Stimulated activated CD4-positive, alpha-beta T cell treated with anti-CD3 and anti-CD28 coated beads, Interleukin-2, amount 100 ng/mL, for 4 hours (primary cell): ENCODE results near the gene CYP39A1.

ENCODE experiments used
- DNase-seq: peaks from one replicate; pipeline ENCODE4 v3.0.0-alpha.2; 2020; ENCODE audit warnings: low read depth

The CYP39A1 gene

DNA sequence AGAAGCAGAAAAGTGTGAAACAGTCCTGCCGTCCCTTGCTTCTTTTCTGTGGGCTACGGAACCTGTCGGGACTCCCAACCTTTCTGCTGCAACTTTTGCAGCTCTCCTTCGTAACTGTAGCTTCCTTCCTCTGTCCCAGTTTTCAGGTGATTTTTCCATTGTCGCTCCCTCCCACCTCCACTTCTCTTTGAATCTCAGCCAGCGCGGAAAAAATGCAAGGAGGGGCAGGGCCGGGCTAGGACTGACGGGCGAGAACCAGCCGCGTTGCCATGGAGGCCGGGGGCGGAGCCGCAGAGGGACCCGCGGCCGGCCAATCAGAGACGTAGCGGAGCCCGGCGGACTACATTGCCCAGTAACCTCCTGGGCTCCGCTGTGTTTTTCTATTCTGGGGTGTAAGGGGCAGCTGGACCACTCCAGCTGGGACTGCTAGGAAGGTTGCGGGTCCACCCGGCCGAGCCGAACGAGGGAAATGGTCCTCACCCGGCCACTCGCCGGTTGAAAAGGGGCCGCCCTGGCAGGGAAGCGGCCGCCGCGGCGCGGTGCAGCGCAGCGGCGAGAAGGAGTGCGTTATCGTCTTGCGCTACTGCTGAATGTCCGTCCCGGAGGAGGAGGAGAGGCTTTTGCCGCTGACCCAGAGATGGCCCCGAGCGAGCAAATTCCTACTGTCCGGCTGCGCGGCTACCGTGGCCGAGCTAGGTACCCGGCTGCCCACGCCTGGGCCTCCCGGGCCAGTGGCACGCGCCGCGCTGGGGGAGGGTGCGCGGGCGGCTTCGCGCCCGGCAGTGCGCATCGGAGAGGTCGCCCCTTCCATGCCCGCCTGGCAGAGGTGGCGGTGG is at the start of gene CYP39A1, which contains the start of gene SLC25A27:
Gene CYP39A1, minus strand, starts transcription at position 216 of the 836 bp plus-strand sequence. CDS start 236 bp downstream, outside the sequence.
Gene SLC25A27, plus strand, starts transcription at position 373 of the 836 bp plus-strand sequence. Its CDS starts 218 bp downstream, at position 591.
- DNase-seq = peak; percentile 67

DNA sequence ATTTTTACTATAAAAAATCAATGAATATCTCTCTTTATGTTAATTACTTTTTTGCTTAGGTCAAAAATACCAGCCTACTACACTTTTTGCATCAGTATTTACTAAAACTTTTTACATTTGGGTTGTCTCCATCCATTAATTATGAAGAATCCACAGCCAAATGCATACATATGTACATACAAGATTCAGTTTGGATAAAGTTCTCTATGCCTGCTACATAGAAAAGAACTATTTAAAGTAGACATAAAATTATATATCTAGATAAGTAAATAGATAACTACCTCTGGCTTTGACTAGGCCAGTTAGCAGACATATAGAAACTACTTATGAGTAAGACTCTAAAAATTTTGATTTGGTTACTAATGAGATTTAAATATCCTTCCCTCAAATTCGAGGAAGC is 47.4 kb upstream of the CYP39A1 start:
- DNase-seq = no peak

- no peak for DNase-seq
These were observed 38.4 kb upstream of the CYP39A1 start for GRCh38 chr6:46690911-46691451.

DNA sequence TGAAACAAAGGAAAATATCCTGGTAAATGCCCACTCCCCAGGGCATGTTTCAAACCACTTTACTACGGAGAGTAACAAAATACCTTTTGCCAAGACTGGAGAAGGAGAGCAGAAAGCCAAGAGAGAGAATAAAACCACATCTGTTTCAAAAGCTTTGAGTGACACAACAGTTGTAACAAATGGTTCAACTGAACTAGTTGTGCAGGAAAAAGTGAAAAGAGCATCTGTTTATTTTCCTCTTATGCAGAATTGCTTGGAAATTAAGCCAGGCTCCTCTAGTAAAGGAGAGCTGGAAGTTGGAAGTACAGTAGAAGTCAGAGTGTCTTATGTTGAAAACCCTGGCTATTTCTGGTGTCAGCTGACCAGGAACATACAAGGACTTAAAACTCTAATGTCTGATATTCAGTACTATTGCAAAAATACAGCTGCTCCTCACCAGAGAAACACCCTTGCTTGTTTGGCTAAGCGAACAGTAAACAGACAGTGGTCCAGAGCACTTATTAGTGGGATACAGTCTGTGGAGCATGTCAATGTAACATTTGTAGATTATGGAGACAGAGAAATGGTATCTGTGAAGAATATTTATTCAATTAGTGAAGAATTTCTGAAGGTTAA is 37.6 kb upstream of the CYP39A1 start:
- DNase-seq = no peak

GRCh38 chr6:46689657-46690056 is 37.0 kb upstream of the CYP39A1 start:
- DNase-seq = no peak

DNA sequence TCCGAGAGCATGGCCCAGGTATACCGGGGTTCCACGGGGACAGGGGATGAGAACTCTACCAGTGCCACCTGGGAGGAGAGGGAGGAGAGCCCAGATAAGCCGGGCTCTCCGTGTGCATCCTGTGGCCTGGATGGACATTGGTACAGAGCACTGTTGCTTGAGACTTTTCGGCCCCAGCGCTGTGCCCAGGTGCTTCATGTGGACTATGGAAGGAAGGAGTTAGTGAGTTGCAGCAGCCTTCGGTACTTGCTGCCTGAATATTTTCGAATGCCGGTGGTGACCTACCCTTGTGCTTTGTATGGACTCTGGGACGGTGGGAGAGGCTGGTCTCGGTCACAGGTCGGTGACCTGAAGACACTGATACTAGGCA is 36.3 kb upstream of the CYP39A1 start:
- DNase-seq = no peak

GRCh38 chr6:46688117-46688965 is 35.7 kb upstream of the CYP39A1 start:
- no peak for DNase-seq

- no peak for DNase-seq
These were observed 35.0 kb upstream of the CYP39A1 start, which contains the start of gene TDRD6 for GRCh38 chr6:46687619-46688097. Gene TDRD6, plus strand, starts transcription at chr6:46687885. Its CDS starts 244 bp downstream, at chr6:46688129.

DNA sequence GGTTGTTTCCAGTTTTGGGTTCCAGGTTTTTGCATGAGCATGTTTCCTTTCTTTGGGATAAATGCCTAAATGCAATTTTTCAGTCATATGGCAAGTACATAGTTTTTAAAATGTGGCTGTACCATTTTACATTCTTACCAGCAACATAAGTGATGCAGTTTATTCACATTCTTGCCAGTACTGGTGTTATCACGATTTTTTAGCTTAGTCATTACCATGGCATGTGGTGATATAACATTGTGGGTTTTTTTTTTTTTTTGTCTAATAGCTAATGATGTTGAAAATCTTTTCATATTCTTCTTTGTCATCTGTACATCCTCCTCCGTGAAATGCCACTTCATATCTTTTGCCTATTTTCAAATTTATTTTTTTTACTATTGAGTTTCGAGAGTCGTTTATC is 32.2 kb upstream of the CYP39A1 start:
- DNase-seq = no peak

GRCh38 chr6:46677314-46677654 is 24.7 kb upstream of the CYP39A1 start:
- DNase-seq = no peak

DNA sequence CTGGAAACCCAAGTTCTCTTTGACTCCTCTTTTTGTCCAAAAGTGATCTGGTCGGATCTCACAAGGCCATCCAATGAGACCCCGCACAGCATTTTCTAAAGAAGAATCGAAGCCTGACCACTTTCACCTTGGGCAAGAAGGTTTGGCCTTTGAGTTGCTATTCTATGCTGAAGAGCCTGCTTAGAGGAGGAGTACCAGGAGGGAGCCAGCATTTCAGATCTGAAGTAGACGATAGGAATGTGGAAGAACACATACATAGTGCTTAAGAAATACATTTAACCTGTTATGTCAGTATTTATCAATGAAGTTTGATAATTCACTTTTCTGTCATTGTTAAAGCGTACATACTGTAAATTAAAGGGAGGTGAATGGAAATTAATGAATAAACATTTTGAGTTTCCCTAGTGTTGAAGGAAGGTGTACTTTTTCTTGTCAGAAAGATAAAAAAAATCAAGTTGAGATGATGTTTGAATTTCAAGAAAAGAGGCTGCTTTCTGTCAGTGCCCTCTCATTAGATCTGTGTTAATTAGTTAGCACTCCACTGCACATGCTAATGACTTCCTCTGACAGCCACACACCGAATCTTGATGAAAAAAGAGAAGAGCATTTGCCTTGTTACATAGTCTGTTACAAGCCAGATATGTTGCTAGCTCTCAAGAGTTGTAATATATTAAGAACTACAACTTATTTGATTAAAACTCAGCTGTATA is 24.1 kb upstream of the CYP39A1 start:
- DNase-seq = no peak

DNA sequence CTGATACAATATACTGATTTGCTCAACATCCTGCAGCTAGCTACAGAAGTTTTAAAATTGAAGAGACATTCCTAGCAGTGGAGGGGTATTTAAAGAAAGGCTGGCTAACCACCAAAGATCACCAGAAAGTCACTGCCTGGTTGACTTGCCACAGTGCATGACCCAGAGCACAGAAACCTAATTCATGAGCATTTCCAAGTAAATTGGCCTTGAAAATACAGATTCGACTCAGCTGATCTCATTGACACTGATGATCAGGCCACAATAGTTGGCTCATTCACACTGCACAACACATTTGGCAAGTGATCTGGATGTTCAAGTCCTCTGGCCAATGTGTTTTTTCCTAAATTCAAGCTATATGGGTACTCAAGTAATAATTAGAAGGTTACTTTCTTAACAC is 21.8 kb upstream of the CYP39A1 start:
- DNase-seq = no peak

DNA sequence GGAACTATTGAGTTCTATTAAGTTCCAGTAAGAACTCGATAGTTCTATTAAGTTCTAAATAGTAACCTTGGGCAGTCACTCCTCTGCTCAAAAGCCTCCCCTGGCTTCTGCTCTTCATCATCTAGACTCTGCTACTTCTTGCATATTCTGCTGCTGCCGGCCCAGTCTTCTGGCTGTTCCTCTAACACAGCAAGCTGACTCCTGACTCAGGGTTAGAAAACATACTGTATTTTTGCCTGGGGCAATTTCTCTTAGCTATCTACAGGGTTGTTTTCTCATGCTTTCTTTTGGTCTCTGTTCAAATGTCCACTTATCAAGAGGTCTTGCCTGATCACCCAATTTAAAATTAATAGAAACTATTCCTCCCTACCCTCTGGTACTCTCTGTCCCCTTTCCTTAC is 14.8 kb upstream of the CYP39A1 start:
- DNase-seq = no peak

DNA sequence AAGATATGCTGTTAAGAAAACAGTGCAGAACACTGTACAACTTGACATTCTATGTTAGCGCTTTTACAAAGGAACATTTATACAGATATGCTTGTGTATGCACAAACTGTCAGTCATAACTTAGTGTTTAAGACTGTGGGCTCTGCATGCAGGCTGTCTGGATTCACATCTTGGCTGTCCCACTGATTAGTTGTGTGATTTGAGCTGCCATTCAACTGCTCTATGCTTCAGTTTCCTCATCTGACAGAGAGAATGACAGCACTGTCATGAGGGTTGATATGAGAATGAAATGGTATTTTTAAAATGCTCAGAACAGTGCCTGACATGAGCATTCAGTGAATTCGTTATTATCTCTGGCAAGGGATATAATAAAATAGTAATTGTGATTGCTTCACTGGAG is 8.9 kb upstream of the CYP39A1 start:
- no peak for DNase-seq

GRCh38 chr6:46657642-46658041 is 5.0 kb upstream of the CYP39A1 start:
- no peak for DNase-seq

GRCh38 chr6:46655803-46656202 is 3.2 kb upstream of the CYP39A1 start:
- no peak for DNase-seq

DNA sequence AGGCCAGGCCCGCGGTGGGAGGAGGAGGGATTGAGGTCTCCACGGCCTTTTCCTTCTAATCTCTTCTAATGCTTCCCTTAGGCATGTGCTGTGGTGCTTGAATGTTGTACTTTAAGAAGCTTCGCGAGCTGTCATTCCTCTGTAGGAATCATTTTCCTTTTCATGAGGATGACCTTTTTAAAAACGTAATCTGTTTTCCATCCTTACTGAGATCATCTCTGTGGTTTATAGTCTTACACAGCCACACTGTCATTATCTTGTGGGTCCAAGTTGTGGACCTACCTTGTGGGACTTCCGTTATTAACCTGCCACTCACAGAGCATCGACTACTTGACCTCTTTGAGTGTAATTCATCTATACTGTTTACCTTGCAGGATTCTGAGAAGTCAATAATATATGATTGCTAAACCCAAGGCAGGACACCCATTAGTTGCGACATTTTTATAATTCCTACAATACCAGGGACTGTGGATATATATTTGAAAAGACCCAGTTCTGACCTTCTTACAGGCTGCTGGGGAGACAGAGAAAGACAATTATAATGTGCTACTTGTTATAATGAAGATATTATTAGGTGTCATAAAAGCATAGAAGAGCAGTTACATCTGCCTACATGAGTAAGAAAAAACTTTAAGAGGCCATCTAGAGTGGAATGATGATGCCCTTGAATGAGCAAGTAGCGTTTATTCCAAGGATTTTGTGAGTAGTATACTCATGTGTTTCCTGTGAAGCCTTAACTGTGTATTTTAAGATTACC is 999 bp upstream of the CYP39A1 start:
- no peak for DNase-seq

GRCh38 chr6:46652232-46652602 is 401 bp downstream of the CYP39A1 start:
- DNase-seq = no peak

DNA sequence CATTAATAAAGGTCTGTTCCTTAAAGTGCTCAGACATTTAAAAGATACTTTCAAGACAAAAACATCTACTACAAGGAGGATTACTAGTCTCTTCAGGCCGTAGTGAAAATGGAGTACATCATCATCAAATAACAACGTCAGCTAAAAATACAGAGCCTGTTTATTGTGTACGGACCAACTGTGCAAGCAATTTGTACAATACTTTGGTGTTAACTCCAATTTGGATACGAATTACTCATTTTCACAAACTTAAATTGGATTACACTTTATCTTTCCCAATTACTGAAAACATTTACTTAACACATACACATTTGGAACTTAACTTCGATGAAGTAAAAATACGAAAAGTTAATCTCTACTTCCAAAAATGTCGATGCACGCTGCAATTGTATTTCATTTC is 802 bp downstream of the CYP39A1 start:
- DNase-seq = no peak

- no peak for DNase-seq
These were observed 1.6 kb downstream of the CYP39A1 start for GRCh38 chr6:46651006-46651405.
